Mesothelial cell of epicardium (in vitro differentiated cells): Measurements from ENCODE around the gene SOX18. TPM values are rescaled to one million over a fixed set of nuclear protein-coding genes. Genes with fewer than 3 reads are reported as not detected.

Experiments used
- DNase-seq, 2 experiments: peaks; one replicate each; pipeline ENCODE4 v3.0.0; 2021; ENCODE audit warnings: low spot score in 2 of 2; ENCODE audit not compliant: unreplicated experiment in 2 of 2
- H3K27ac Mint-ChIP-seq: 2 replicates; pipeline ENCODE4 v1.8.0; 2021; ENCODE audit warnings: mixed read lengths
- H3K27me3 Mint-ChIP-seq: 2 replicates; pipeline ENCODE4 v1.8.0; 2021; ENCODE audit warnings: low read depth, mixed read lengths
- H3K36me3 Mint-ChIP-seq: 2 replicates; pipeline ENCODE4 v1.8.0; 2021; ENCODE audit warnings: mixed read lengths
- H3K4me1 Mint-ChIP-seq: 2 replicates; pipeline ENCODE4 v1.8.0; 2021; ENCODE audit warnings: mixed read lengths
- H3K4me3 Mint-ChIP-seq: 2 replicates; pipeline ENCODE4 v1.8.0; 2021; ENCODE audit warnings: mild to moderate bottlenecking, moderate library complexity, mixed read lengths
- H3K9me3 Mint-ChIP-seq: 2 replicates; pipeline ENCODE4 v1.8.0; 2021; ENCODE audit warnings: mixed read lengths
- total RNA-seq: library from RNA; stranded (reverse); gene quantifications from 3 replicates; pipeline ENCODE4 v1.2.1, GENCODE V29; 2021
- TF ChIP-seq, protein P1 (sequence below): fragments of 200-600 bp; sonication (generic); IDR thresholded peaks from one replicate; pipeline ENCODE4 v1.5.0; 2021; ENCODE audit warnings: antibody characterized with exemption; ENCODE audit not compliant: unreplicated experiment

Gene SOX18
- total RNA-seq, 1 donor from 2014 or later: 0.34 TPM

DNA sequence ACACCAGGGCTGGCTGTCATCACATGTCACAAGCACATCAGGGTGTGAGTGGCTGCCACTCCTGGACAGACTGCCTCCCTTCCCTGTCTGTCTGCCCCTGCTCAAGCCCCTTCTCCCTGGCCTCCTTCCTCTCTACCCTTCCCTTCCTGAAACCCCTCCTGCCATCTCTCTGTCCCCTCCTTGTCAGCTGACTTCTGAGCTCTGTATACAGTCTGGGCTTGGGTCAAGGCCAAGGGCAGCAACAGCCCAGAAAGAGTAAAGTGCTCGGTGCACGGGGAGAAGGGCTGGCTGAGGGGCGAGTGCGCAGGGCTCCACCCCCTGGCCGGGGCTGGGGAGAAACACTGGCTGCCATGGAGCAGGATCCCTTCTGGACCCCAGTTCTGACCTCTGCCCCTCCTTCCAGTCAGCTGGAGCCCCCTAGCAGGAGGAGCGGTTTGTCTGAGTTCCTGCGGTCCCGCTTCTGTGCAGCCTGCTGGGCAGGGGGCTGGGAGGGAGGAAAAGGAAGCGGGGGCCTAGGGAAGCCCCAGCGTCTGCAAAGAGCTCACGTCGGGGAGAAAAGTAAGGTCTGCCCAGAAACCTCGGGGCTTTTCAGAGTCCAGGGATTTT is 32.8 kb upstream of the SOX18 start:
- Mint-ChIP-seq H3K4me3 (peak overlapping the region; percentile 45), H3K4me1 (peaks cover 18% of the 10 kb centered on the region), H3K9me3 (no peaks in the 10 kb centered on the region), H3K36me3 (no peaks in the 10 kb centered on the region), H3K27ac (no peak overlapping the region), H3K27me3 (peaks cover 61% of the 10 kb centered on the region)
- TF ChIP-seq, protein P1, sequence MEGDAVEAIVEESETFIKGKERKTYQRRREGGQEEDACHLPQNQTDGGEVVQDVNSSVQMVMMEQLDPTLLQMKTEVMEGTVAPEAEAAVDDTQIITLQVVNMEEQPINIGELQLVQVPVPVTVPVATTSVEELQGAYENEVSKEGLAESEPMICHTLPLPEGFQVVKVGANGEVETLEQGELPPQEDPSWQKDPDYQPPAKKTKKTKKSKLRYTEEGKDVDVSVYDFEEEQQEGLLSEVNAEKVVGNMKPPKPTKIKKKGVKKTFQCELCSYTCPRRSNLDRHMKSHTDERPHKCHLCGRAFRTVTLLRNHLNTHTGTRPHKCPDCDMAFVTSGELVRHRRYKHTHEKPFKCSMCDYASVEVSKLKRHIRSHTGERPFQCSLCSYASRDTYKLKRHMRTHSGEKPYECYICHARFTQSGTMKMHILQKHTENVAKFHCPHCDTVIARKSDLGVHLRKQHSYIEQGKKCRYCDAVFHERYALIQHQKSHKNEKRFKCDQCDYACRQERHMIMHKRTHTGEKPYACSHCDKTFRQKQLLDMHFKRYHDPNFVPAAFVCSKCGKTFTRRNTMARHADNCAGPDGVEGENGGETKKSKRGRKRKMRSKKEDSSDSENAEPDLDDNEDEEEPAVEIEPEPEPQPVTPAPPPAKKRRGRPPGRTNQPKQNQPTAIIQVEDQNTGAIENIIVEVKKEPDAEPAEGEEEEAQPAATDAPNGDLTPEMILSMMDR: no peak
- DNase-seq: no peak

DNA sequence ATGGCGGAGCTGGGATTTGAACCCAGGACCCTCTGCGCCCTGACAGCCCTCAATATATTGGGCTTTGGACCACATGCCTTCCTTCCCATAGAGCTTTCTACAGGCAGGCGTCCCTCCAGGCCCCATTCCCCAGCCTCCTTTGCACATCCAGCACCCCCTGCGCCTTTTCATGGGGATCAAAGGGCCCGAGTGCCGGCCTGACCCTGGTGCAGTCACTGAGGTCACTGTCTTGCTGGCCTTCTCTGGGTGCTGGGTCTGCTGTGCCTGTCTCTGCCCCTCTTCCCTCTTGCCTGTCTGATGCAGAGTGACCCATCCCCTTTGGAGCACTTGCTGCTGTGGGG is 32.2 kb upstream of the SOX18 start:
- Mint-ChIP-seq H3K4me3 (peak overlapping the region; percentile 38), H3K36me3 (no peaks in the 10 kb centered on the region), H3K9me3 (no peaks in the 10 kb centered on the region), H3K27ac (no peak overlapping the region), H3K27me3 (peaks cover 58% of the 10 kb centered on the region), H3K4me1 (peaks cover 18% of the 10 kb centered on the region)
- DNase-seq: no peak
- TF ChIP-seq, protein P1: no peak

DNA sequence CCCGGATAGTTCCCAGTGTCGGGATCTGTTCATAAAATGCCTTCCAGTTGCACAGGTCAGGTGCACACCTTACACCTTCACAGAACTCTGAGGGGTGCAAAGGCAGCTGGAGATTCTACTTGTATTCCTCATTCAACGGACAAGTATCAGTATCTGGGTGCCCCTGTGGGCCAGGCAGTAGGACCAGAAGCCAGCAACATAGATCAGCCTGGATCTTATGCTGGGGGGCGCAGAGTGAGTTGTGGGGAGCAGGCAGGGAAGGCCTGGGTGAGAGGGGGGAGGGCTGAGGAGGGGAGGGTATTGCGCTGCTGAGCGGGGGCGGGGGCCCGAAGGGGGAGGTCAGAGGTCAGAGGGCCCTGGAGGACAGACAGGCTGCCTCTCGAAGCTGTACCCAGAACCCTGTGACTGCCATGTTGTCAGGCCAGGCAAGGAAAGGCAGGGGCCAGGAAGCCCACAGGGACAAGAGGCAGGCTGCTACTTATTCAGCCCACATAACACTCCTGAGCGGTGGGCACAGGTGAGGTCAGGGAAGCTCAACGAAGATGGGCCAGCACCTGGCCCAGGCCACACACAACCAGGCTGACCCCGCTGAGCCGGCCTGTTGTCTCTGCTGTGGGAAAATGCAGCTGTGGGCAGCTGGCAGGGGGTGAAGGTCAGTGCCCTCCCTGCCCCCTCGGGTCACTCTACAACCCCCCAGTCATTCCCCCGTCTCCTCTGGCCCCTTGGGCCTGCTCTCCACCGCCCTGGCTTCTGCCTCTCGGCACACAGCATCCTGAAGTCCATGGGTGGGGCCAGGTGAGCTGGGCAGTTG is 31.6 kb upstream of the SOX18 start:
- TF ChIP-seq, protein P1: no peak
- H3K36me3 Mint-ChIP-seq: no peaks in the 10 kb centered on the region
- H3K27ac Mint-ChIP-seq: no peak overlapping the region
- peak overlapping the region; percentile 71 for H3K4me3 Mint-ChIP-seq
- H3K9me3 Mint-ChIP-seq: no peaks in the 10 kb centered on the region
- peaks cover 18% of the 10 kb centered on the region for H3K4me1 Mint-ChIP-seq
- no peak for DNase-seq
- peaks cover 52% of the 10 kb centered on the region for H3K27me3 Mint-ChIP-seq

DNA sequence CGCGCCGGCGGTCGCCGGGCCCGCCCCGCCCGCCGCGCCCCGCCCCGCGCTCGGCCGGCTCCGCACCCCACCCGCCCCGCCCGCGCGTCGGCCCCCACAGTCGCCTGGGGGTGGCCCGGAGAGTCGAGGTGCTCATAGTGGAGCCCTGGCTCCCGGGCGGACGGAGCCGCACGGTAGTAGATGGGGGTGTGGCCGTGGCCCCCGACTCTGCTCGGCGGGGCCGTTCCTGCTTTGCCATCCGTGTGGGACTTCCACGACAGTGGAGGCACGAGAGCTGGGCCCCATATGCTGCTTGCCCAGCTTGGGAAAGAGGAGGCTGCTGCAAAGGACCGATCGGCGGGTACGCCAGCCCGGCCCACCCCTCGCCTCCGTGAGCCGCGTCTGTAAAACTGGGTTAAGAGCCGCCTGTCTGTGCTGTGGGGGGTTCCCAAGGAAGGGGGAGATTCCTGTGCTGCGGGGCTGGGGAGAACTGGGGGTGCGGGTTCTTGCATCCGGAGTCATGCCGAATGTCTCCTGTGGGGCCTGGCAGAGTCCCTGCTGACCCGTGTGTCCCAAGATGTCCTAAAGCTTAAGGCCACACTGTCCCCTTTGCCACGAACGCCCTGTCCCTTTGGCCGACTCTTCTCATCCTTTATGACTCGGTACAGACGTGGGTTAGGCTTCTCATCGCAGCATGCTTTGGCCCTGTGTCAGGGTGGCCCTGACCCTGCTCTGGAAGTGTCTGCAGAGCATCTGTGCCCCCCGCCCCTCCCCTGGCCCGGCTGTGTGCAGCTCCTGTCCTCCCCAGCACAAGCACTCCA is 30.8 kb upstream of the SOX18 start, which contains the start of gene OPRL1:
TSS of gene OPRL1 (plus strand) at position 70 of the 800 bp plus-strand sequence. CDS start 12,639 bp downstream, outside the sequence.
- Mint-ChIP-seq H3K4me1 (peaks cover 18% of the 10 kb centered on the region), H3K4me3 (peak within 1 kb of the TSS; percentile 71), H3K27ac (no peak within 1 kb of the TSS), H3K36me3 (no peaks in the 10 kb centered on the region), H3K27me3 (peaks cover 44% of the 10 kb centered on the region), H3K9me3 (no peaks in the 10 kb centered on the region)
- no peak for DNase-seq
- TF ChIP-seq, protein P1: no peak

DNA sequence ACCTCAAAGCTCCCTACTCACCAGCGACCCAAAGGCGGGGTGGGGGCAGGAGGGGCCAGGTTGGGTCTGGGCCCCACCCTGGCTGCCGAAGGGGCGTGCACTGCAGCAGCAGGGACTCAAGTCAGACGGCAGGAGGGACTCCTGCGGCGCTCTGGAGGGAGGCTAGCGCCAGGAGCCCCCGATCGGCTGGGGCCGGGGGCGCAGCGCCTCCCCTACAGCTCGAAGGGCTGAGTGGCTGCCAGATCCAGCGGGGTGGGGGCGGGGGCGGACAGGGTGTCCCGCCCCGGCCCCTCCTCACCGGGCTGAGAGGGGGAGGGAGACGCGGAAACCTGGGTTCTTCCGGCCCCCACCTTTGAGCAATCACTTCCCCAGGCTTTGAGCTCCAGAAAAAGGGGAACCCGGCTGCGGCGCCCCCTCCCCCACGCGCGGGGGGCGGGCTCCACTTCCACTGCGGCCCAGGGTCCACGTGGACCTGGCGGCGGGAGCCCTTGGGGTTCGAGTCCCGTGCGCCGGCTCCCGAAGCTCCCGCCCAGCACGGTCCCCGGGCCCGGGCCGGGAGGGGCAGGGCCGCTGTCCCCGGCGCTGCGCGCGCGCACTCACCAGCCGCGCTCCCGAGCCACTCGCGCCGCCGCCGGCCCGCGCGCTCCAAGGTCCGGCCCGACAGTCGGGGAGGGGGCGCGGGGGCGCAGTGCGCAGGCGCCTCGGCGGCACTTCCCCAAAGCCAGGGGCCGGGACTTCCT is 30.0 kb upstream of the SOX18 start, which contains the start of gene RGS19:
TSS of gene RGS19 (minus strand) at position 246 of the 740 bp plus-strand sequence. CDS start 2,632 bp downstream, outside the sequence.
- peak within 1 kb of the TSS; percentile 71 for H3K4me3 Mint-ChIP-seq
- peaks cover 17% of the 10 kb centered on the region for H3K4me1 Mint-ChIP-seq
- H3K36me3 Mint-ChIP-seq: no peaks in the 10 kb centered on the region
- H3K27ac Mint-ChIP-seq: no peak within 1 kb of the TSS
- TF ChIP-seq, protein P1: no peak
- no peaks in the 10 kb centered on the region for H3K9me3 Mint-ChIP-seq
- DNase-seq: peak; percentile 58 to 73
- H3K27me3 Mint-ChIP-seq: peaks cover 37% of the 10 kb centered on the region
